ENCODE measurements around the gene SDR42E2. TPM values are rescaled to one million over a fixed set of nuclear protein-coding genes. Genes with fewer than 3 reads are reported as not detected.

Gene SDR42E2
- total and polyA plus RNA-seq, 2 donors (not counting 3 experiments of a cell fraction or from before 2014, with no cell fraction given) = 0.03 to 0.13 TPM

DNA sequence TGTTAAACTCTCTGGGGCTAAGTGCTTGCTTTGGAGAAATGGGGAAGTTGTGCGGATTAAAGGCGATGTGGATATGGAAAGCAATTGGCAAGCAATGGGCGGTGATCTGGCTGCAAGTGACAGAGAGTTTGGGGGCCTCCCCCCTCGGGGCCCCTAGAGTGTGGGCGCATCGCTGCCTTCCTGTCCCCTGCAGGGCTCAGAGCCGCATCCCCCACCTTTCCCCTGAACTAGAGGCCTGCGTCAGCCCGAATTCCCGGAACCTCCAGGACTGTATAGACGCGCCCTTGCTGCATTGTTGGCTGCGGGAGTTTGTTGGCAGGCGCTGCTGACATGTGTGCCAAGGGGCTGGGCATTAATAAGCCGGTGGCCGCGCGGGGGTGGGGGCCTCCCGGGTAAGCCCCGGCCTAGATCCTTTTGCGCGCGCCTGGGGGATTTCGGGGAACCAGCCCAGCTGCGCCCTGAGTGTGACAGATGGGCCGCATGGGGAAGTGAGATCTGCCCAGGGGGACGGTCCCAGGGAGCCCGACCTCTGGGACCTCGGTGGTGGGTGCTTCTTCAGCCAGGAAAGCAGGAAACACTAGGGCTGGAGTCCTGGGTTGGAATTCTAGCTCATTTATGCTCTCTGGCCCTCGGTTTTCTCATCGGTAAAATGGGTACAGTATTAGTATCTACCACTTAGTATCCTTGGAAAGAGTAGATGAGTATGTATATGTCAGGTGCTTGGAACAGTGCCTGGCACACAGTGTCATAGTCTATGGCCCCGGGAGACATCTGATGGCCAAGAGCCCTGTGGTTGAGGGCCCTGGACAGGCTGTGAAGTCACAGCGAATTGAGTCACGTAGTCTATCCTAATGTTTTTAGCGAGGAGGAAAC lies 44.8 kb downstream of the SDR42E2 start:
- CTCF ChIA-PET = interaction anchor here (0.8 to 1.5 kb wide), 6 partner anchors 8 to 93 kb away, joined by 3 to 7 read pairs (median 4); no protein-coding TSS in a partner anchor

More for the DNA sequence above, 44.8 kb downstream of the SDR42E2 start:
- H3K79me2 ChIP-seq (ENCODE audit: control insufficient read depth, insufficient read depth, low read length) = peaks cover 49% of the 10 kb centered on the region
- peak overlapping the region; percentile 27 for H3K27ac ChIP-seq (ENCODE audit: insufficient read depth, low read depth, low read length)
- H3K4me1 ChIP-seq (ENCODE audit: control insufficient read depth, extremely low read depth, insufficient read depth, low read length) = peaks cover 16% of the 10 kb centered on the region
- H3K9ac ChIP-seq (replicated peaks; ENCODE audit: extremely low read depth, insufficient read depth, low read length) = peak overlapping the region; percentile 48
- H3K9me1 ChIP-seq (replicated peaks; ENCODE audit: control insufficient read depth, extremely low read depth, insufficient read depth, low read length) = no peaks in the 10 kb centered on the region
- TF ChIP-seq CTCF (IDR thresholded peaks at IDR 0.05; ENCODE audit: extremely low read depth in 1 of 2, insufficient read depth in 1 of 2, low read depth in 1 of 2, low read length in 2 of 2) = no peak
- TF ChIP-seq POLR2AphosphoS5 (IDR thresholded peaks at IDR 0.05; ENCODE audit: insufficient read depth, low read depth, low read length) = peak; percentile 34
- H3K36me3 ChIP-seq (ENCODE audit: control insufficient read depth in 2 of 2, extremely low read depth in 1 of 2, insufficient read depth in 2 of 2, low read length in 2 of 2) = no peaks in the 10 kb centered on the region
- H4K20me1 ChIP-seq (replicated peaks; ENCODE audit: control insufficient read depth, extremely low read depth, insufficient read depth, low read length) = no peaks in the 10 kb centered on the region
- peak overlapping the region; percentile 79 for H2AFZ ChIP-seq (ENCODE audit: low read depth, low read length)
- H3K9me3 ChIP-seq (replicated peaks; ENCODE audit: control insufficient read depth, insufficient read depth, low read length) = no peaks in the 10 kb centered on the region
- no peaks in the 10 kb centered on the region for H3K27me3 ChIP-seq (ENCODE audit: control insufficient read depth in 2 of 2, insufficient read depth in 2 of 2, low read length in 2 of 2)
- intact Hi-C loops (cut with micrococcal nuclease) (loop anchor here (1.0 kb wide), 3 partner anchors 12 to 90 kb away; partner anchors contain the start of gene POLR3E), dilution Hi-C loops (cut with MboI; ENCODE audit: extremely low pct_ligation_motif_present, low sequenced_read_pairs) (no loop called here)
- FAIRE-seq (peak; percentile 82), DNase-seq (ENCODE audit: low read depth, low spot score) (peak; percentile 83)
- BruUV-seq (replicated peaks) = no TSS peak
- POLR2A ChIA-PET = interaction anchor here (0.8 to 1.3 kb wide), 2 partner anchors 15 to 48 kb away, joined by 3 read pairs; no protein-coding TSS in a partner anchor
- H3K4me3 ChIP-seq (replicated peaks in 1 of 3; ENCODE audit: insufficient read depth in 1 of 3, low read depth in 1 of 3, low read length in 3 of 3) = peak overlapping the region; percentile 70 to 88 (median 79)
- peak overlapping the region; percentile 72 for H3K4me2 ChIP-seq (ENCODE audit: insufficient read depth, low read length)
